Stimulated activated CD4-positive, alpha-beta T cell treated with anti-CD3 and anti-CD28 coated beads, Interleukin-4, amount 100 ng/mL, for 1 hour (primary cell): ENCODE measurements around the gene MUS81.
"Not testable (repeated sequence)": the region's sequence is repeated elsewhere in the genome, so short reads cannot be mapped to it uniquely, and the experiment has no call there.

Experiments used
- DNase-seq: peaks from one replicate; pipeline ENCODE4 v3.0.0-alpha.2; 2020

Gene MUS81

GRCh38 chr11:65860278-65861164 lies at the start of gene MUS81:
Gene MUS81 (plus strand): TSS chr11:65860433. CDS start chr11:65860754, 321 bp downstream.
- peak; percentile 97 for DNase-seq

- no peak for DNase-seq
These were observed 48.3 kb upstream of the MUS81 start for GRCh38 chr11:65811764-65812475.

GRCh38 chr11:65814131-65814985 lies 45.9 kb upstream of the MUS81 start:
- DNase-seq = no peak

GRCh38 chr11:65814986-65815565 lies 45.2 kb upstream of the MUS81 start:
- no peak for DNase-seq

GRCh38 chr11:65816696-65817095 lies 43.5 kb upstream of the MUS81 start:
- no peak for DNase-seq

GRCh38 chr11:65817312-65817834 lies 42.9 kb upstream of the MUS81 start:
- no peak for DNase-seq

- DNase-seq = peak; percentile 96
These were observed 42.2 kb upstream of the MUS81 start for GRCh38 chr11:65817835-65818680.

GRCh38 chr11:65821107-65821506 lies 39.1 kb upstream of the MUS81 start:
- no peak for DNase-seq

- DNase-seq = no peak
These were observed 37.3 kb upstream of the MUS81 start for GRCh38 chr11:65822776-65823528.

GRCh38 chr11:65826984-65827735 lies 33.1 kb upstream of the MUS81 start:
- no peak for DNase-seq

- no peak for DNase-seq
These were observed 30.8 kb upstream of the MUS81 start for GRCh38 chr11:65829459-65829858.

- DNase-seq = not testable (repeated sequence)
These were observed 28.0 kb upstream of the MUS81 start for GRCh38 chr11:65832231-65832630.

GRCh38 chr11:65833297-65834030 lies 26.8 kb upstream of the MUS81 start, which contains the start of gene SNX32:
Gene SNX32 (plus strand): TSS chr11:65833963. CDS start chr11:65834066, 103 bp downstream.
- DNase-seq = peak; percentile 95

- DNase-seq = no peak
These were observed 26.0 kb upstream of the MUS81 start for GRCh38 chr11:65834202-65834601.

GRCh38 chr11:65842144-65842543 lies 18.1 kb upstream of the MUS81 start:
- no peak for DNase-seq

GRCh38 chr11:65843811-65844210 lies 16.4 kb upstream of the MUS81 start:
- no peak for DNase-seq

- DNase-seq = no peak
These were observed 15.9 kb upstream of the MUS81 start for GRCh38 chr11:65844231-65844872.

GRCh38 chr11:65847746-65848145 lies 12.5 kb upstream of the MUS81 start:
- no peak for DNase-seq
